Fibroblast of peridontal ligament (primary cell): ENCODE measurements around the gene AKIP1.

ENCODE experiments used
- DNase-seq: peaks from one replicate; pipeline ENCODE4 v3.0.0-alpha.2; 2010; ENCODE audit errors: extremely low read depth

Gene AKIP1

GRCh38 chr11:8959546-8960166 lies 48.7 kb downstream of the AKIP1 start:
- peak; percentile 94 for DNase-seq

DNA sequence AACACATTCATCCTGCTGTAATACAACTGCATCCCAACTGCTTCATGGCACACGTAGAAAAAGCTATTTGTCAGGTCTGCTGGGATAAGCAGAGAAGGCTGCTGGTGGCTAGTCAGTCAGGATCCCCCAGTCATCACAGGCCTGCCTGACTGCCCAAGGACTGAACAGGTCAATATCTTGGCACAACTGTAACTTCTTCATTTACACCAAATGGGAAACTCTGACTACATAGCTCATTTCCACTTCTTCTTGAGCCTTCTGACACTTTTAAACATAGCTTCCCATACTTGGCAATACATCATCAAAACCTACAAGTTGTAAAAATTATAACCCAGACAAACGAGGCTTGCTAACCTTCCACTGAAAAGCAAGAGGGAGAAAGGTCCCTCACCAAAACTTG lies 50.4 kb downstream of the AKIP1 start:
- DNase-seq: no peak

- peak; percentile 6 for DNase-seq
These were observed 51.9 kb downstream of the AKIP1 start for GRCh38 chr11:8962841-8963240.

DNA sequence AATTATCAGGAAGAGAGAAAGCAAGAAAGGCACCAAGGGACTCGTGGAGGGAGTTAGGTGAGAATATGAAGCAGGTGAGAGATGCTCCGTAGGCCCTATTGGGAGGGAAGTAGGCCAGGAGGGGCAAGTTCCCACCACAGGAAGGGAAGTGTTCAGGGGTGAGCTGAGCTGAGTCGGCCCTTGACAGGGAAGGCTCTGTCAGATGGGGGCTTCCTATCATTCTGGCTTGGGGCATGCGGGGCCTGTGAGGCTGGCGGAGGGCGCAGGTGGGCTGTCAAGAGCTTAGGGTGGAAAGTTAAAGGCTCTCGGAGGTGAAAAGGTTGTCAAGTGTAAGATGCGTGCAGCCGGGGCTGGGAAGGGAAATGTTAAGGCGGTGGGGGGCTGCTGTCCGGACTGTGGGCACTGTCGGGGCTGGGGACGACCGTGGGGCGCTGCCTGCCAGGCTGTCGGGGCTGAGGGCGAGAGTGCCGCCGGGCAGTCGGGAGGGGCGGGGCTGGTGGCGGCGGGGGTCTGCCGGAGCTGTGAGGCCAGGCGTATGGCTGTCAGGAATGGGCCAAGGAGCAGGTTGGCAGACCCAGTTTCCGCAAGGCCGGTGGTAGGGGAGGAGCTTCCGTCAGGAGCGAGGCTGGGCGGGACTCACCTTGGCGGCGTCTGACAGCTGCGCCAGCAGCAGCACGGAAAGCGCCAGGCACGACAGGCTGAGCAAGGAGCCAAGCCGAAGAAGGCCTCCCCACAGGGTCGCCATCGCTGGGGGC lies 52.8 kb downstream of the AKIP1 start:
- no peak for DNase-seq

GRCh38 chr11:8964324-8965320 lies 53.6 kb downstream of the AKIP1 start, which contains the start of gene TMEM9B:
Gene TMEM9B (minus strand): TSS chr11:8964442. CDS start chr11:8964313, 129 bp downstream.
- DNase-seq: peak; percentile 73

DNA sequence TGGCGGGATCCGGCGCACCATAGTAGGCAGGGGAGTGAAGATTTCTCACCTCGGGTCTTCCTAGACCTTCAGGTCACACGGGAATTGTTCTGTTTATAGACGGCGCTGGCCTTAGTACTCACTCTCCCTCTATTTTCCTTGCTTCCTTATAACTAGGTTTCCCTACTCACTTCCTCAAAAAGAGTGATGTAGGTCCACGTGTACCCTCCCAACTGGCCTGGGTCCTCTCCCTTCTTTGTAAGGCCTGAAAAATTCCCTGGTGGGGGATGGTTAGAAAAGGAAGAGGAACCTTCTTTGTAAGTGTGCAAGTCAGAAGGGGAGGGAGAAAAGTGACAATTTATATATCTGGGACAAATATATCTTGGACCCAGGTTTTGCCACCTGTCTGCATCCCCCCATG lies 56.2 kb downstream of the AKIP1 start:
- DNase-seq: no peak
